Panc1 (cell line): ENCODE results near the gene FBLIM1. TPM values are rescaled to one million over a fixed set of nuclear protein-coding genes. Genes with fewer than 3 reads are reported as not detected.
A peak's percentile ranks its signal among the peaks of the same experiment; 100 is the strongest.

Experiments used
- ATAC-seq: fragments of 200-7000 bp; cut with Tn5 transposase; 2 replicates; pipeline ENCODE4 v1.9.1; 2020; ENCODE audit warnings: mild to moderate bottlenecking, moderate library complexity
- BruUV-seq: library from RNA; stranded (reverse); fragments of 400-500 nt; replicated peaks from 2 replicates; lab custom pipeline; 2021; lab: Mats Ljungman, UMichigan
- CTCF ChIA-PET: fragments of 300-600 bp; sonication (Branson Sonifier 250); formaldehyde crosslinking; loops from one replicate; lab custom pipeline; 2022; ENCODE audit warnings: antibody characterized with exemption; lab: Charles Lee
- POLR2A ChIA-PET: fragments of 300-600 bp; sonication (Branson Sonifier 250); formaldehyde crosslinking; loops from one replicate; lab custom pipeline; 2022; ENCODE audit warnings: antibody characterized with exemption; lab: Charles Lee
- DNase-seq: peaks from one replicate; pipeline ENCODE4 v3.0.0-alpha.2; 2010; ENCODE audit warnings: low read depth, low spot score
- H3K27ac ChIP-seq: 2 replicates; pipeline ENCODE4 v1.5.1; 2011; ENCODE audit warnings: mild to moderate bottlenecking, low read length, inconsistent platforms
- H3K27me3 ChIP-seq: fragments of 200-500 bp; sonication (Bioruptor generic); 2 replicates; pipeline ENCODE4 v1.6.0; 2014; ENCODE audit warnings: low read length, inconsistent platforms; ENCODE audit not compliant: control insufficient read depth, insufficient read depth
- H3K36me3 ChIP-seq: fragments of 200-500 bp; sonication (Bioruptor generic); 2 replicates; pipeline ENCODE4 v1.5.1; 2014; ENCODE audit warnings: inconsistent platforms, mild to moderate bottlenecking, low read length, moderate library complexity; ENCODE audit not compliant: control insufficient read depth, insufficient read depth
- H3K4me1 ChIP-seq: 2 replicates; pipeline ENCODE4 v1.5.1; 2011; ENCODE audit warnings: inconsistent platforms, mild to moderate bottlenecking, low read length, moderate library complexity; ENCODE audit not compliant: control insufficient read depth, insufficient read depth
- H3K4me3 ChIP-seq, 2 experiments: 2 replicates each; pipeline ENCODE4 v1.5.1; 2011 to 2012; ENCODE audit warnings: low read depth in 2 of 2, low read length in 2 of 2, mild to moderate bottlenecking in 2 of 2, inconsistent platforms in 1 of 2, moderate library complexity in 1 of 2
- H3K9me3 ChIP-seq: fragments of 200-500 bp; sonication (Bioruptor generic); 2 replicates; pipeline ENCODE4 v1.5.1; 2014; ENCODE audit warnings: low read depth, mild to moderate bottlenecking, inconsistent platforms, low read length, moderate library complexity; ENCODE audit not compliant: control insufficient read depth, insufficient read depth
- CTCF ChIP-seq: fragments of 450-650 bp; IDR thresholded peaks from 2 replicates; pipeline ENCODE4 v1.5.1; 2017; ENCODE audit warnings: mild to moderate bottlenecking
- POLR2AphosphoS5 ChIP-seq: IDR thresholded peaks from 2 replicates; pipeline ENCODE4 v1.6.1; 2012; ENCODE audit warnings: mild to moderate bottlenecking, low read depth, low read length, moderate library complexity
- REST ChIP-seq, 2 experiments: IDR thresholded peaks; 2 replicates each; pipeline ENCODE4 v1.6.1; 2011 to 2012; ENCODE audit warnings: low read depth in 2 of 2, control low read depth in 1 of 2, low read length in 1 of 2, mild to moderate bottlenecking in 1 of 2, moderate library complexity in 1 of 2; ENCODE audit not compliant: insufficient read depth in 1 of 2
- SIN3A ChIP-seq: IDR thresholded peaks from 2 replicates; pipeline ENCODE4 v1.6.1; 2012; ENCODE audit warnings: low read depth, mild to moderate bottlenecking, low read length, moderate library complexity, borderline replicate concordance; ENCODE audit not compliant: insufficient read depth
- TCF7L2 ChIP-seq: IDR thresholded peaks from 2 replicates; pipeline ENCODE4 v1.6.1; 2011; ENCODE audit warnings: mild to moderate bottlenecking, low read depth, low read length, inconsistent platforms
- in situ Hi-C: cut with HindIII; loops from 2 replicates; pipeline ENCODE4 v1.10.0; 2016; ENCODE audit warnings: low sequenced_read_pairs, low pct_unique_long_range_greater_than_20kb
- intact Hi-C: fragments of 100-400 bp; cut with micrococcal nuclease; formaldehyde crosslinking; loops from one replicate; pipeline ENCODE4 v1.10.0; 2022; ENCODE audit not compliant: unreplicated experiment
- total RNA-seq: library from RNA; stranded (reverse); gene quantifications from one replicate; pipeline ENCODE4 v1.2.1, GENCODE V29; 2021; ENCODE audit not compliant: unreplicated experiment

Gene FBLIM1
- total RNA-seq, 1 experiment from 2014 or later: 4.3 TPM

- TF ChIP-seq CTCF (no peak), POLR2AphosphoS5 (no peak), REST (IDR thresholded peaks at IDR 0.05; ENCODE audit: insufficient read depth in 1 of 2, low read depth in 2 of 2, low read length in 1 of 2) (no peak), TCF7L2 (no peak), SIN3A (no peak)
- no peak overlapping the region for H3K27ac ChIP-seq
- in situ Hi-C loops (no loop called here), intact Hi-C loops (no loop called here)
- H3K9me3 ChIP-seq: no peaks in the 10 kb centered on the region
- H3K4me1 ChIP-seq: peaks cover 19% of the 10 kb centered on the region
- no peaks in the 10 kb centered on the region for H3K27me3 ChIP-seq
- no peak for ATAC-seq
- no peak overlapping the region for H3K4me3 ChIP-seq
- no peak for DNase-seq
- CTCF ChIA-PET: no interaction called here
- H3K36me3 ChIP-seq: no peaks in the 10 kb centered on the region
- BruUV-seq: no TSS peak
- POLR2A ChIA-PET: no interaction called here
Observed at GRCh38 chr1:15830258-15830657, 71.7 kb downstream of the FBLIM1 start.

- ChIA-PET CTCF (interaction anchor here (0.5 to 1.0 kb wide), 3 partner anchors 25 to 32 kb away, joined by 3 to 8 read pairs (median 6); no protein-coding TSS in a partner anchor), POLR2A (interaction anchor here (0.6 to 2.0 kb wide), 8 partner anchors 8 to 53 kb away, joined by 3 to 23 read pairs (median 8); partner anchors contain the start of gene SPEN)
- no peak for ATAC-seq
- no peak for DNase-seq
- intact Hi-C loops (no loop called here), in situ Hi-C loops (no loop called here)
- Histone ChIP-seq H3K27me3 (no peaks in the 10 kb centered on the region), H3K4me3 (peak overlapping the region; percentile 65 to 91), H3K36me3 (no peaks in the 10 kb centered on the region), H3K4me1 (peaks cover 27% of the 10 kb centered on the region), H3K9me3 (no peaks in the 10 kb centered on the region), H3K27ac (peak overlapping the region; percentile 95)
- no TSS peak for BruUV-seq
- TF ChIP-seq TCF7L2: no peak
- TF ChIP-seq POLR2AphosphoS5: peak; percentile 47; the same call in 1 of the 2 replicates
- TF ChIP-seq CTCF: no peak
- TF ChIP-seq SIN3A: no peak
Observed at GRCh38 chr1:15833069-15833679, 74.6 kb downstream of the FBLIM1 start.
